ENCODE data around the gene INMT.

Gene INMT

DNA sequence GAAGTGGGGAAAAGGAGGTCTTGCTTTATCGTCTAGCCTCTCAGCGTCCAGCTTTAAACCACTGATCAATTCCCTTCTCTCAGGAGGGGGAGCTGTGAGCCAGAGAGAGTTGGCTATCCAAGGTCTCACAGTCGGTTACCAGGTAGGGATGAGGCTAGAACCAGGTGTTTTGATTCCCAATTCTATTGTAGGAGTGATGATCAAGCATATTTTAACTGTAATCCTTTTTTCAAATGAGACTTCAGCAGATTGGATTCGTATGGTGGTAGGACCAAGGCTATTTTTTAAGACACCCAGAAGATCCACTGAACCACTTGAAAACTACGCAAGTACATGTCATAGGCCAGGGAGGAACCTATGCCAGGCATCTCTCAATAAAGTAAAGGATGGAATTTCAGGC is 27.6 kb downstream of the INMT start:
- no peak for DNase-seq (ENCODE audit: low read depth in 1 of 2, low spot score in 1 of 2)

DNA sequence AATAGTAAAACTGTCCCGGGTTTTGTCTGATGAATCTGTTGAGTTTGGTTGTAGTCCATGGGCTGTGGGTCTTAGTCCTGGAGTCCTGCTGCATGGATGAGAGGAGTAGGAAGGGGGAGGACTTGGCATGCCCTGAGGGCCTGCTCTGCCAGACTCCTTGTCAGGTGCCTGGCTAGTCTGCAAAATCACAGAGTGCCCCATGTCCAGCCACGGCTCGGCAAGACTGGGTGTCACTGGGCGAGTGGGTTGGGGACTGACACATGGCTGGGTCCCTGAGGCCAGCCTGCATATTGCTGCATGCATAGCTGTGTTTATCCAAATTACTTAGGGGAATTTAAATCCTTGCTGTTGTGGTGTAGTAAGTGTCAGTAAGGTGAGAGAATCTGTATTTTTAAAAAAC is 29.0 kb downstream of the INMT start:
- no peak for DNase-seq (ENCODE audit: low read depth in 1 of 2, low spot score in 1 of 2)

DNA sequence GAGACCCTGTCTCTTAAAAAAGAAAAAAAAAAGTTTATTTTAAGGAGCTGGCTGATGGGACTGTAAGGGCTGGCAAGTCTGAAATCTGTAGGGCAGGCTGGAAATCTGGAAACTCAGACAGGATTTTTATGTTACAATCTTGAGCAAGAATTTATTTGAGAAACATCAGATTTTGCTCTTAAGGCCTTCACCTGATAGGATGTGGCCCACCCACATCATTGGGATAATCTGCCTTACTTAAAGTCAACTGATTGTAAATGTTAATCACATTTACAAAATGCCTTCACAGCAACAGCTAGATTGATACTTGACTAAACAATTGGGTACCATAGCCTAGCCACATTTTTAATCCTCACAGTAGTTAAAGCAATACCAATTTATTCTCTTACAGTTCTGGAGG is 30.8 kb downstream of the INMT start:
- no peak for DNase-seq (ENCODE audit: low read depth in 1 of 2, low spot score in 1 of 2)

DNA sequence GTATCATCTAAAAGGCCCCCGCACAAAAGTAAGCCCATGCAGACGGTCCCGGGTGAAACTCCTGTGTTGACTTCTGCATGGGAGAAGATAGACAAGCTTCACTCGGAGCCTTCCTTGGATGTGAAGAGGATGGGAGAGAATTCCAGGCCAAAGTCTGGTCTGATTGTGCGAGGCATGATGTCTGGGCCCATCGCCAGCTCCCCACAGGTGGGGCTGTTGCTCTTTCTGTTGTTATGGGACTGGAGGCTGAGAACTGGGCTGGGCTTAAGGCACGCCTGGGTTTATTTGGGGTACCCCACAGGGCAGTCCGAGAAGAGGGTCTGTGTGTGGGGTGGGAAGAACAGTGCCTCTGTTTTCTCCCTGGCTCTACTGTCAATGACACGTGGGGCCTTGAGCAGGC is 33.9 kb downstream of the INMT start:
- no peak for DNase-seq (ENCODE audit: low read depth in 1 of 2, low spot score in 1 of 2)

DNA sequence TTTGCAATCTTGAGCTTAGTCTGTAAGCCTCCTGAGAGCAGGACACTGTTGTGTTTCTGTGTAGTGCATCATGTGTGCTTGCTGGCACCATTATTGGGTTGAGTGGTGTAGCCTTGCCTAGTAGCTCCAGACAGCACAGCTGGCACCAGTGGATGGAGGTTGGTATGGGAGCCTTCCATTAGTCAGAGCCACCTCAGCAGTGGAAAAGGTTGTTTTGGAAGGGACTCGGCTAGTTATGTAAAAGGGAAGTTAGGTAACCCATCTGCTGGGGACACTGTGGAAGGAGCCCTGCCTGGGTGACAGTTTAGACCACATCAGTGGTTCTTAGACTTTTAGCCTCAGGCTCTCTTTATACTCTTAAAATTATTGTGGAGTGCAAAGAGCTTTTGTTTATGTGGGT is 35.6 kb downstream of the INMT start:
- DNase-seq (ENCODE audit: low read depth in 1 of 2, low spot score in 1 of 2) = no peak

DNA sequence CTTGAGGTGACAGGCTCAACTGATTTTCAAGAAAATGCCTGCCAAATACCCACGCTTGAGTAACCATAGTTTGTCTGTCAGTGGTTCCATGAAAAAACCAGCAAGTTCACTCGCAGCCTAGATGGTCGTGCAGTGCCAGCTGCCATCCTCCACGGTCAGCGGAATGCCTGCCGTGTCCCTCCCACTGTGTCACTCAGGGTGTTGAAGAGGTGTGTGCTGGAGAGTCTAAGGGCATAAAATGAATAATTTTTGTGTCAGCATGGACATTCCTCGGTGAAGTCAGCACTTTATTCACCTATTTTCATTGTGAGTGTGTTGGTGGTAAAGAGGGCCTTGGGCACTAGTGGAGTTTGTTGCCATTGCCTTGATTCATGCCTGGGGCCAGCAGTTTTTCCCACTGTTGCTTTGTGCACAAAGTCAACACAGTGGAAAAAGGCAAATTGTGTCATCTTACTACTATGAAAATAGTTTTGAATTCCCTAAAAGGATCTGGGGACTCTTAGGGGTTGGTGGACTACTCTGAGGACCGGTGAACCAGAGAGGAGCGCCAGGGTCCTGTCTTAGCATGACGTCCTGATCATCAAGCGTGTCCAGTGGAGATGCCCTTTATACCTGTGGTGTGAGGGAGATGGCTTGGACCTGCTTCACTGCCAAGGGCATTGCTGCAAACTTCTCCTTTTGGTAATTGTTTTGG is 36.9 kb downstream of the INMT start:
- no peak for DNase-seq (ENCODE audit: low read depth in 1 of 2, low spot score in 1 of 2)

DNA sequence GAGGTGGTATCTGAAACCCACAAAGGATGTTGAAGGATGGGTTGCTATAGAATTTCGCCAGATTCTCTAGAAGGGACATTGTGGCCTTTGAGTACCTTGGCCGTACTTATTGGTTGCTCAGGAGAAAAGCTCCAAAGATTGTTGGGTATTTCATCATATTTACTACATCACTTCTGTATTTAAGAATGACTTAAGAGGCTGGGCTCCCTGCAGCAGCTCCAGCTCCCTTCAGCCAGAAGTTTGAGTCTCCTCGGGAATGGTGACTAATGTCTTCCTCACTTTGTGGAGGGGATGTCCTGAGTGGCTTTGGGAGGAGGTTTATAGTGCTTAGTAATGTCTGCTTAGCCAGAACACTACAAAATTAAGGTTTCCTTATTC is 37.4 kb downstream of the INMT start:
- DNase-seq (ENCODE audit: low read depth in 1 of 2, low spot score in 1 of 2) = no peak

DNA sequence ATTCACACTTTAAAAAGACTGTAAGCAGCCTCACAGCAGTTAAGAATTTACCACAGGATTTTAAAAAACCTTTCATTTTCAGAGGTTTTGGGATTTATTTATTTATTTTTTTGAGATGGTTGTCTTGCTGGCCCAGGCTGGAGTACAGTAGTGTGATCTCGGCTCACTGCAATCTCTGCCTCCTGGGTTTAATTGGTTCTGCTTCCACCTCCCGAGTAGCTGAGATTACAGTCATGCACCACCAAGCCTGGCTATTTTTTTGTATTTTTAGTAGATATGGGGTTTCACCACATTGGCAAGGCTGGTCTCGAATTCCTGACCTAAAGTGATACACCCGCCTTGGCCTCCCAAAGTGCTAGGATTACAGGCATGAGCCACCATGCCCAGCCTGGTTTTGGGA is 38.4 kb downstream of the INMT start:
- no peak for DNase-seq (ENCODE audit: low read depth in 1 of 2, low spot score in 1 of 2)

DNA sequence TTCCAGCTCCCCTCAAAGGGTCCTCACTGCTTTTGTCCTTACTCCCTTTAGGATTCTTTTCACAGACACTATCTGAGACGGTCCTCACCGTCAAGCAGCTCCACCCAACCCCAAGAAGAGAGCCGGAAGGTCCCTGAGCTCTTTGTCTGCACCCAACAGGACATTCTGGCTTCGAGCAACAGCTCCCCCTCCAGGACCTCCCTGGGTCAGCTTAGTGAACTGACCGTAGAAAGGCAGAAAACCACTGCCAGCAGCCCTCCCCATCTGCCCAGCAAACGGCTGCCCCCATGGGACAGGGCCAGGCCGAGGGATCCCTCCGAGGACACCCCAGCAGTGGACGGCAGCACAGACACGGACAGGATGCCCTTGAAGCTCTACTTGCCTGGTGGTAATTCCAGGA is 39.2 kb downstream of the INMT start:
- DNase-seq (ENCODE audit: low read depth in 1 of 2, low spot score in 1 of 2) = no peak

DNA sequence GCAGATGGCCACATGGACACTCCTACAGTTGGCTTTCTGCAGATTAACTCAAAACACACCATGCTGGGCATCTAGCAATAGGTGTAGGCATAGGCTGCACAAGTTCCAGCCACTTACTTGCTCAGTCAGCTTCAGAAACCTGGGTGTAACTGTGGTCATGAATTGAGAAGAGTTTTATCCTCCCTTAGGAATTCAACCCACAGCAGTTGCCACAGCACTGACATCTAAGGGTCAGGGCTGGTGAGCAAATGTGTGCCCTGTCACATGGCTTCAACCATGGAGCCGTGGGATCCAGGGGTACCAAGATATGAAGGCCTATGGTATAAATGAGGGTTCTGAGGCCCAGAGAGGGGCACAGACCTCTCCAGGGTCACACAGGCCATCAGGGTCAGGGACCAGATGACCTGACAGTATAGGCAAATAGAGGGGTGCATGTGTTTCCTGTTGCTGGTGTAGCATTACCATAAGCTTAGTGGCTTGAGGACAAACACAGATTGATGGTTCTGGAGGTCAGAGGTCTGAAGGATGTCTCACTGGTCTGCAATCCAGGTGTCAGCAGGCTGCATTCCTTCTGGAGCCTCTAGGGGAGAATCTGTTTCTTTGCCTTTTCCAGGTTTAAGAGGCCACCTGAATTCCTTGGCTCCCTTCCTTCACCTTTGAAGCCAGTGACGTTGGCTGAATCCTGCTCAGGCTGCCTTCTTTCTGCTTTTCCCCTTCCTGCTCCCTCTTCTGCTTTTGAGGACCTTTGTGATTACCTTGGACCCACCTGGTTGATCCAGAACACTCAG is 43.4 kb downstream of the INMT start:
- no peak for DNase-seq (ENCODE audit: low read depth in 1 of 2, low spot score in 1 of 2)

DNA sequence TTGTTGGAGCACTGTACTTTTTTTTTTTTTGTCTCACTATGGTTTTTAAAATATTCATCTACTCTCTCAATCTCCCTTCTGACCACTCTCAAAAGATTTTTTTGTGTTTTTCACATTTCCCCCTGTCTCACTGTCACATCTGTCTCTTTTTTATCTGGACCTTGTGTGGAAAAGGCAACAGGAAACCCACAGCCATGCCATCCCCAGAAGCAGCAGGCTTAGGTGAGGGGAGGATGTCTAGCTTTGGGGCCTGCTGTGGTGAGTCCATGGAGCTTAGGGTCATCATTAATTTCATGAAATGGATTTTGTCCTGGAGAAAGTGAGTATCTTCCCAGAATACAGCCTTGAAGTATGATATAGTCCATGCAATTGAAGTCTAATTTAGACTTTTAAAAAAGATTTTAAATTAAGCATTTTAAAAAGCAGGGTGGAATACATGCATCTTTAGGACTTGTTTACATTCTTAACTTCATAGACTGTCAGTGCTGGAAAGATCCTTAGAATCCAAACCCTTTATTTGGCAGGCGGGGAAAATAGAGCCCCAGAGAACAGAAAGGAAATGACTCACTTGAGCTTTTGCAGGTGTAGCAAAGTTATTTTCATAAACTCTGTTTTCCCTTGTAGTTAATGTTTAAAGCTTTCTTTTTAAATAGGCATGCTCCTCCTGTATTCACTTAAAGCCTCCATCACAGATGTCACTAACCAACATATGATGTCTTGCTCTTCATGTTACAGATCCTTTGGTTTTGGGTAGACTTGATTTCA is 44.4 kb downstream of the INMT start:
- no peak for DNase-seq (ENCODE audit: low read depth in 1 of 2, low spot score in 1 of 2)

DNA sequence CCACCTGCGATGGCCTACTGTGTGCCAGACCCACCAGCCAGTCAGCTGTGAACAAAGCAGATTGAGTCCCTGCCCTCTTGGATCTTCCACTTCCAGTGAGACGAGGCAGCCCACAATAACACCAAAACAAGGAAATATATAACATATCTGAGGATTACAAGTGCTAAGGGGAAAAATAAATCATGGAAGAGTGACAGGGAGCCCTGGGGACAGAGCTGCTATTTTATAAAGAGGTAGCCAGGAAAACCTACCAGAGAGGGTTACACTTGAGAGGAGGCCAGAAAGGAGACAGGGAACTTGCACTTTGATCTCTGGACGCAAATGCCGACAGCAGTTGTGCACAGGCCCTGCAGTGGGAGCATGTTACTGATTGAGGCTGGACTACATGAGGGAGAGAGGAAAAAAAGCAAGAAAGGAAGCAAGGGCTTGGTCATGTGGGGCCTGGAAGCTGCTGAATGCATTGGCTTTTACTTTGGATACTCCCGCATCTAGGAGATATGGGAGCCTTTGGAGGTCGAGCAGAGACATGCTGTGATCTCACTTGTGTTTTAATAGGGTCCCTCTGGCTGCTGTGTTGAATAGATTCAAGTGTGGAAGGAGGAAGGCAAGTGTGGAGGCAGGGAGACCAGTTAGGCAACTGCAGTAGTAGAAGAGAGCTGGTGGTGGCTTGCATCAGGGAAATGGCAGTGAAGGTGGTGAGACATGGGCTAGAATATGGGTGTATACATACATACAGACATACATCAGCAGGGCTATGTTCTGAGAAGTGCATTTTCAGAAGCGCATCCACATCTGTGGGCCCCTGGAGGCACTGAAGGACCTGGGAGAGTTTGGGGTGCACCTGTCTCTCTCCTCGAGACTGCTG is 45.5 kb downstream of the INMT start:
- no peak for DNase-seq (ENCODE audit: low read depth in 1 of 2, low spot score in 1 of 2)

DNA sequence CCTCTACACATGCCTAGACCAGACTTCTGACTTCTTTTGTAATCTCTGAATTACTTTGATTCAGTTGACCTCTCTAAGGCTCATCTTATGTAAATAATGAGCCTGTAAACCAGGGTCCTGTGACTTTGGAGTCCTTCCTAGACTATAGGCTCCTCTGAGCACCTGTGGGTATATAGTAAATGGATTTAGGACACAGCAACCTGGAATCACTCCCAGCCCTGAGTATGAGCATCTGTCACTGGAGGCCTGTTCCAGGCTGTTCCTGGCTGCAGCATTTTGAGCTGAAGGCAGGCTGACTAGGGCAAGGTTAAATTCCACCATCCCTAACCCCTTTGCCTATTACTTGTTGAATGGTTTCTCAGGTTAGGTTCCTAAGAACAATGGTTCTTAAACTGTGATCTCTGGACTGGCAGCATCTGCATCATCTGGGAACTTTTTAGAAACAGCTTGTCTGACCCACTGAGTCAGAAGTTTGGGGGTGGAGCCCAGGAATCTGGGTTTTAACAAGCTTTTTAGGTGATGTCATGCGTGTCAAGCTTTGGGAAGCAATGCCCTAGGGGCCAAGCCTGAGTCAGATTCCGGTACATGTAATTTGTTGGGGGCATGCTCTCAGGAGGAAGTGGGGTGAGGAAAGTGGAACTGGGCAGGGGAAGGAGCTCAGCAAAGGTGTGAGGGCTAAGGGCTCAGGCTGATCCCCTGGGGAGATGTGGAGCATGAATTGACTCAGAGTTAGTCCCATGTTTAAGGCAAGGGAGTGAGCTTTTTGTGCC is 47.5 kb downstream of the INMT start:
- DNase-seq (ENCODE audit: low read depth in 1 of 2, low spot score in 1 of 2) = no peak

DNA sequence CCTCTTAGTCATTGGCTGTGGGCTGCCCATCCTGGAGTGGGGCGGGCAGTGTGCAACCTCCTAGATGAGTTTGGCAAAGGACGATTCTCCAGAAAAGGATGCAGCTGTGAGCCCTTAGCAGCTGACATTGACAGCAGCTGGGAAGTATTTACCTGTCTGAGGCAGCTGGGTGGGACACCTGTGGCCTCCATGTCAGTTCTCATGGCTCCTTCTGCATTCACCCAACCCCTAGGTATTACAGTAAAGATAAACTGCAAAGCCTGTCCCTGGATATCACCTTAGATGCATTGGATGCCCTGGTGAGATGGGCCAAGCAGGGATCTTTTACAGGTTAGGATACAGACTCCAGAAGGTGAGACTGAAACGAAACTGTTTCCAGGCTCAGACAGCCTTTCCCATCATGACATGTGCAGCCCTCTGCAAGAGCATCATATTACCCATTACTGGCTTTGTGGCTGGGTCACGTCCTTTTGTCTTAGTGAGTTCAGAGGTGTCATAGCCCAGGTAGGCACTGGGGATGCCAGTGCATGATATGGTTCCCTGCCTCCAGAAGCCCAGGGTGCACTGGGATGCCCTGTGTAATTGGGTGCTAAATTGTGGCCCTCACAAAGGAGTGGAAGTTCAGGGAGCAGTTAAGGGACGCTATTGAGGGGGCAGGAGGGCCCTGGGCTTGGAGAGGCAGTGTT is 48.2 kb downstream of the INMT start:
- DNase-seq (ENCODE audit: low read depth in 1 of 2, low spot score in 1 of 2) = no peak

DNA sequence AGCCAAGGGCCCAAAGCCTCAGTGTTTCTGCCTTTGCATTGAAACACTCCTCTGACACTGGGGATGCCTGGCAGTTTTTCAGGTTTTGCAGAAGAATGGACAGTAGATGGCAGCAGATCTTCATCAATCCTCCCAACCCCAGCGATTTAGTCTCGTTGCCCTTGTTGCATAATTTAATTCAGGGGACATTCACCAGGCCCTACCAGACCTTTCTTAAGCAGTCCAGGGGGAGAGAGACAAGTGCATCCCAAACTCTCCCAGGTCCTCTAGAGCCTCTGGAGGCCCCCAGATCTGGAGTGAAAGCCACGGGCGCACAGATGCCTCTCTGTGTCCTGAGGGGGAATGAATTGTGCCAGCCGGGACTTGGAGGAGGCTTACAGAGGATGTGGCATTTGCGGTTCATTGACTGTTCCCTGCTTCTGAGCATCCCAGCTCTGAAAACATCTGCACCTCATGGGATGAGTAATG is 48.9 kb downstream of the INMT start:
- DNase-seq (ENCODE audit: low read depth in 1 of 2, low spot score in 1 of 2) = no peak

DNA sequence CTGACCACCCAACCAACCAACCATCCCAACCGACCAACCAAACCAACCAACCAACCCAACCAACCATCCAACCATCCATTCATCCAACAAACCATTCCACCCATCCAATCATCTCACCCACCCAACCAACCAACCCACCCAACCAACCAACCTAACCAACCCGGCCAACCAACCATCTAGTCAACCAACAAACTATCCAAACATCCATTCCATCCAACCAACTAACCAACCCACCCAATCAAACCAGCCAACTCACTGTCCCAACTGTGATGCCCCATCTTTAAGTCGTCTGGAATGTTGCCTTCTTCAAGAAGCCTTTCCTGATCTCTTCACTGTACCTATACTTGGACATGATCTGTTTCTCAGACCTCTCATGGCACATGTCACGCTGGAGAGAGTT is 50.9 kb downstream of the INMT start:
- no peak for DNase-seq (ENCODE audit: low read depth in 1 of 2, low spot score in 1 of 2)

DNA sequence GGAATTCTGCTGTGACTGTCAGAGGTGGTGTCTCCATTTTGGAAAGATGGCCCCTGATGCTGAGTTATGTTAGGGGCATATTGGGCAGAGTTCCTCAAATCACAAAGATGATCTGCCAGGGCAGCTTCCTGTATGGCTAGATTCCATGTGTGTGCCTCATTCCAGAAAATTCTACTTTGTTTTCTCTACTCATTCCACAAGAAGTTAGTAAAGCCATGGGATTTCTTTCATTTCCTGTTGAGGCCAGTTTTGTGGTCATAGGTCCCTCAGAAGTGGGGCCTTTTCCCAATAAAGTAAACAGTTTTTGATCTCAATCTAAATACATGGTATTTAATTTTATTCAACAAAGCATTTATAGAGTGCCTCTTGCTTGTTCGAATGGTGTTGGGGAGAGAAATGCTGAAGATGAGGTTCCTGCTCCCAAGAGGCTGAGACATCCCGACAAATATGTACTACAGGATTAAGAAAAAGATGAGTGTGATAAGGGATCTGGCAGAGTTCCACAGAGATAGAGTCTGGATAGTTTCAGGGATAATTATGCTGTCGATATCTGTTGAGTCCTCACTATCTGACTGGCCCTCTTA is 52.2 kb downstream of the INMT start:
- no peak for DNase-seq (ENCODE audit: low read depth in 1 of 2, low spot score in 1 of 2)

DNA sequence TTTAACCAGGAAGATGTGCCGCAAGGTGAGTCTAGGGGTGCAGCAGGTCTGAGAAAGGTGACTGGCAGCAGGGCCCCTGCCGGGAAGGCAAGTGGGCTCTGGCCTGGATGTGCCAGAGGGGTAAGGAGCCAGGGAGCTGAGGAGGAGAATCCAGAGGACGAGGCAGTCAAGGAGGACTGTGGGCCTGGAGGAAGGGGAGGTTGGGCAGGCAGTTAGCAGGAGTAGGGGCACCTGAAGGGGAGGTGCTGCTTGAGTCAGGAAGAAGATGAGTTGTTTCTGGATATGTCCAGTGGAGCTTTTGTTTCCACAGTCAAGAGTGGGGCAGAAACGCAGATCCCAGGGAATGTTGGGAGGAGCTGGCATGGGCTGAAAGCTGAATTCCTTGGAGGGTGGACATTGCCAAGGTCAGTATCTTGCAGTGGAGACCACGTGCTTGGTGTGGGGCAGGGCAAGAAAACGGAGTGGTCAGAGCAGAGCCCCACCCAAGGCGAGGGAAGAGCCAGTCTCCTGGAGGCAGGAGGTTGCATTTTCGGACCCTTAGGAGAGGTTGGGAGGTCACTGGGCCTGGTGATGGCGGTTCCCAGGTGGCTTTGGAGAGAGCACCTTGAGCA is 53.3 kb downstream of the INMT start:
- DNase-seq (ENCODE audit: low read depth in 1 of 2, low spot score in 1 of 2) = no peak

DNA sequence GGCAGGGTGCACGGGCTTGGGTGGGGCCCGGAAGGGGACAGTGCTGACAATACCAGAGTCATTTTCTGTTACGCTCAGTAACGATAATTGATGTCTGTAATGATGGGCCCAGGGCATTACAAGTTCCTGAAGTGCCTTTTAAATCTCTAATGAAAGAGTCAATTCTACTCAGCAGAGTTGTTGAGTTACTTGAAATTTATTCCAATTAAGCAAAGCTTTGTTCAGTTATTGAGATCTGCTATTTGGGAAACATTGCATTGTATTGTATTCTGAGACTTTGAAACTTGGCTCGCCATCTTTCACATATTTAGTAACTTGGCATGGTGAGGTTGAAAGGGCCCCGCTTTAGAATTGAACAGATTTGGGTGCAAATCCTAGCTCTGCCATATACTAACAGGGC is 54.0 kb downstream of the INMT start:
- no peak for DNase-seq (ENCODE audit: low read depth in 1 of 2, low spot score in 1 of 2)
